Stimulated activated CD4-positive, alpha-beta T cell treated with anti-CD3 and anti-CD28 coated beads, Interleukin-1b, Interleukin-23, amount 100 ng/mL, for 1 hour (primary cell): ENCODE results near the gene SDHC.
"Not testable (repeated sequence)": the region's sequence is repeated elsewhere in the genome, so short reads cannot be mapped to it uniquely, and the experiment has no call there.

Source experiments
- DNase-seq, 2 donors: peaks; one replicate each; pipeline ENCODE4 v3.0.0-alpha.2; 2020; ENCODE audit warnings: low read depth in 2 of 2

The SDHC gene

GRCh38 chr1:161311595-161312181, 2.5 kb upstream of the SDHC start:
- no peak for DNase-seq

GRCh38 chr1:161313554-161314200, 504 bp upstream of the SDHC start:
- no peak for DNase-seq

GRCh38 chr1:161315841-161316674, 1.9 kb downstream of the SDHC start:
- DNase-seq: not testable (repeated sequence)

GRCh38 chr1:161324020-161324419, 9.8 kb downstream of the SDHC start:
- DNase-seq: no peak

- DNase-seq: no peak
Measured at GRCh38 chr1:161330346-161330745, 16.2 kb downstream of the SDHC start.

GRCh38 chr1:161333166-161333565, 19.0 kb downstream of the SDHC start:
- DNase-seq: no peak

- no peak for DNase-seq
Measured at GRCh38 chr1:161335796-161336195, 21.6 kb downstream of the SDHC start.

GRCh38 chr1:161342177-161342576, 28.0 kb downstream of the SDHC start:
- DNase-seq: no peak

GRCh38 chr1:161342821-161343220, 28.6 kb downstream of the SDHC start:
- no peak for DNase-seq

GRCh38 chr1:161350671-161351070, 36.5 kb downstream of the SDHC start:
- DNase-seq: no peak

- no peak for DNase-seq
Measured at GRCh38 chr1:161351482-161351881, 37.3 kb downstream of the SDHC start.

GRCh38 chr1:161357073-161357472, 42.9 kb downstream of the SDHC start:
- DNase-seq: no peak

- DNase-seq: no peak
Measured at GRCh38 chr1:161359291-161359690, 45.1 kb downstream of the SDHC start.

- DNase-seq: no peak
Measured at GRCh38 chr1:161364332-161364731, 50.2 kb downstream of the SDHC start.

- DNase-seq: no peak
Measured at GRCh38 chr1:161365207-161365606, 51.0 kb downstream of the SDHC start.

- DNase-seq: no peak
Measured at GRCh38 chr1:161367684-161368400, 53.7 kb downstream of the SDHC start, which contains the start of gene CFAP126. TSS of gene CFAP126 (minus strand) at chr1:161367876. CDS start at chr1:161367868, 8 bp downstream.

GRCh38 chr1:161373442-161373841, 59.3 kb downstream of the SDHC start:
- DNase-seq: no peak

- DNase-seq: no peak
Measured at GRCh38 chr1:161374373-161374772, 60.2 kb downstream of the SDHC start.

- no peak for DNase-seq
Measured at GRCh38 chr1:161378014-161378413, 63.8 kb downstream of the SDHC start.

GRCh38 chr1:161379071-161379470, 64.9 kb downstream of the SDHC start:
- DNase-seq: no peak

GRCh38 chr1:161381707-161382106, 67.5 kb downstream of the SDHC start:
- no peak for DNase-seq
